Upper lobe of right lung (tissue), 1 donor: ENCODE data around the gene SFMBT2. TPM values are rescaled to one million over a fixed set of nuclear protein-coding genes. Genes with fewer than 3 reads are reported as not detected.

Experiments used
- ATAC-seq: fragments of 200-7000 bp; cut with Tn5 transposase; one replicate; pipeline ENCODE4 v1.9.1; 2020; ENCODE audit warnings: mild to moderate bottlenecking, moderate library complexity
- DNase-seq: peaks from one replicate; pipeline ENCODE4 v3.0.0-alpha.2; 2020
- H3K27ac ChIP-seq: fragments of 200-600 bp; one replicate; pipeline ENCODE4 v1.8.0; 2022
- H3K27me3 ChIP-seq: fragments of 200-600 bp; one replicate; pipeline ENCODE4 v1.8.0; 2022; ENCODE audit warnings: mild to moderate bottlenecking
- H3K36me3 ChIP-seq: fragments of 200-600 bp; one replicate; pipeline ENCODE4 v1.8.0; 2022
- H3K4me1 ChIP-seq: fragments of 200-600 bp; one replicate; pipeline ENCODE4 v1.8.0; 2022
- H3K4me3 ChIP-seq: fragments of 200-600 bp; one replicate; pipeline ENCODE4 v1.8.0; 2022; ENCODE audit warnings: mild to moderate bottlenecking
- H3K9me3 ChIP-seq: fragments of 200-600 bp; one replicate; pipeline ENCODE4 v1.8.0; 2022
- CTCF ChIP-seq: fragments of 200-600 bp; IDR thresholded peaks from one replicate; pipeline ENCODE4 v1.8.0; 2022; ENCODE audit warnings: antibody characterized with exemption
- intact Hi-C: fragments of 100-400 bp; cut with DNase I; formaldehyde crosslinking; loops from one replicate; pipeline ENCODE4 v1.11.0; 2022
- total RNA-seq: library from RNA; stranded (reverse); fragmentation: NEBNext Ultra II Directional; extraction: Animal tissue kit (Norgen Biotek cat#: 25700); gene quantifications from one replicate; pipeline ENCODE4 v1.2.1, GENCODE V29; 2021
- donor health status: DM: no; HTN: yes; CAD: no; lungs with severe emphysema.

The SFMBT2 gene
- total RNA-seq, 1 donor from 2014 or later, result 16.1 TPM

GRCh38 chr10:7445474-7446185 is 34.8 kb upstream of the SFMBT2 start:
- TF ChIP-seq CTCF, result no peak
- intact Hi-C loops, result no loop called here
- Histone ChIP-seq H3K27ac (no peak overlapping the region), H3K27me3 (no peaks in the 10 kb centered on the region), H3K4me3 (no peak overlapping the region), H3K4me1 (no peaks in the 10 kb centered on the region), H3K36me3 (no peaks in the 10 kb centered on the region), H3K9me3 (peaks cover 11% of the 10 kb centered on the region)
- ATAC-seq (peak; percentile 48), DNase-seq (no peak)

GRCh38 chr10:7444551-7445121 is 33.8 kb upstream of the SFMBT2 start:
- no peak for TF ChIP-seq CTCF
- Histone ChIP-seq H3K27ac (no peak overlapping the region), H3K36me3 (no peaks in the 10 kb centered on the region), H3K9me3 (peaks cover 8% of the 10 kb centered on the region), H3K4me3 (no peak overlapping the region), H3K4me1 (no peaks in the 10 kb centered on the region), H3K27me3 (peaks cover 5% of the 10 kb centered on the region)
- ATAC-seq (no peak), DNase-seq (no peak)
- intact Hi-C loops, result no loop called here

GRCh38 chr10:7443036-7443435 is 32.2 kb upstream of the SFMBT2 start:
- intact Hi-C loops, result no loop called here
- Histone ChIP-seq H3K36me3 (no peaks in the 10 kb centered on the region), H3K4me3 (no peak overlapping the region), H3K4me1 (no peaks in the 10 kb centered on the region), H3K27me3 (peaks cover 11% of the 10 kb centered on the region), H3K27ac (no peak overlapping the region), H3K9me3 (no peaks in the 10 kb centered on the region)
- DNase-seq (no peak), ATAC-seq (no peak)
- no peak for TF ChIP-seq CTCF

GRCh38 chr10:7441403-7442147 is 30.7 kb upstream of the SFMBT2 start:
- no peak overlapping the region for H3K27ac ChIP-seq
- TF ChIP-seq CTCF, result no peak
- no peak for DNase-seq
- H3K4me3 ChIP-seq, result no peak overlapping the region
- H3K9me3 ChIP-seq, result no peaks in the 10 kb centered on the region
- no peaks in the 10 kb centered on the region for H3K4me1 ChIP-seq
- H3K27me3 ChIP-seq, result peaks cover 11% of the 10 kb centered on the region
- no peaks in the 10 kb centered on the region for H3K36me3 ChIP-seq
- intact Hi-C loops, result no loop called here
- no peak for ATAC-seq

- Histone ChIP-seq H3K27ac (no peak overlapping the region), H3K36me3 (no peaks in the 10 kb centered on the region), H3K4me3 (no peak overlapping the region), H3K27me3 (peaks cover 11% of the 10 kb centered on the region), H3K9me3 (no peaks in the 10 kb centered on the region), H3K4me1 (no peaks in the 10 kb centered on the region)
- no peak for TF ChIP-seq CTCF
- DNase-seq (no peak), ATAC-seq (no peak)
- intact Hi-C loops, result no loop called here
Measured at GRCh38 chr10:7439696-7440095, 28.9 kb upstream of the SFMBT2 start.
